ENCODE data around the gene DOK6.

DOK6 gene

DNA sequence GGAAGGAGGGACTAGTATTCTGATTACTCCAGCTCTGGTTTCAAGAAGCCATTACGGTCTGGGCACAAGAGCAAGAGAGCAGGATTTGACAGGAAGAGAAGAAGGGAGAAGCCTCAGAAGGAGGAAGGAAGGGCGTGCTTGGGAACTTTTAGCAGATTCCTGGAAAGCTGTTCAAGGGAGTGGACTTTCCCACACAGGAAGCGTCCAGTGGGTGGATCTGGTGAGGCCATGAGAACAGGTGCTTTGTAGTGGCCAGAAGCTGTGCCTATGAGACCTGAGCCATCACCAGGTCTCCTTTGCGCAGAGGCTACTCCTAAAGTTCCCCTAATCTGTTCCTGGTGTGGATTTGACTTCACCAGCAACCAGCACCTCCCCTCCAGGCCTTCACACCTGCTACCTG, 484.7 kb downstream of the DOK6 start:
- TF ChIP-seq REST (IDR thresholded peaks at IDR 0.05; ENCODE audit: insufficient read depth in 1 of 2, low read depth in 2 of 2, low read length in 2 of 2) (no peak), FOXP2 (optimal IDR thresholded peaks at IDR 0.05; ENCODE audit: borderline replicate concordance, extremely low read depth, extremely low read length, insufficient read depth) (no peak), TAF1 (IDR thresholded peaks at IDR 0.05; ENCODE audit: borderline replicate concordance, insufficient read depth, low read length) (no peak), SIN3A (IDR thresholded peaks at IDR 0.05; ENCODE audit: borderline replicate concordance, insufficient read depth, low read length) (no peak), POLR2AphosphoS5 (IDR thresholded peaks at IDR 0.05; ENCODE audit: low read depth, low read length) (no peak)

DNA sequence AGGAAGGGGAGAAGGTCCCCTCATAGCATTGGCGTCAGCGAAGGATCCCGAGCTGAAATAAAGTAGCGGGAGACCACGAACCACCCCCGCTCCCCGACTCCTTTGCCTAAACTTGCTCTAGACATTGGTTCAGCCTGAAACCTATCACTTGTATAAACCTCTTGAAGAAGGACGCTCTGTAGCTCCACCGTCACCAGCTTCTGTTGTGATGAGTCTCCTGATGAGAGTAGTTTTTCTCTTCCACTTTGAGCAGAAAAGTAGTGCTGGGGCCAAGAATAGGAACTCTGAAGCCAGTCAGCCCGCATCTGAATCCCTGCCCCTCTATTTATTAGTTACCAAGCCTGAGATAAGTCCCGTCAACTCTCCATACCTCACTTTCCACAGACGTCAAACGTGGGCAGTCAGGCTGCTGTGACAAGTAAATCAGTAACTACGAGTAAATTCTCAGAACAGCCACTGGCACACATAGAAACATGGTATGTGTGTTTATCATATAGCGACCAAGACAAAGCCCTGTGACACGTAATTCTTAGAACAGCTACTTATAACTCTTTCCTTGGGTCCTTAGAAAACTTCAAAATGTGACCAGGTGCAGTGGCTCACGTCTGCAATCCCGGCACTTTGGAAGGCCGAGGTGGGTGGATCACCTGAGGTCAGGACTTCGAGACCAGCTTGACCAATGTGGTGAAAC, 485.3 kb downstream of the DOK6 start:
- no peak for TF ChIP-seq REST (IDR thresholded peaks at IDR 0.05; ENCODE audit: insufficient read depth in 1 of 2, low read depth in 2 of 2, low read length in 2 of 2)
- TF ChIP-seq FOXP2 (optimal IDR thresholded peaks at IDR 0.05; ENCODE audit: borderline replicate concordance, extremely low read depth, extremely low read length, insufficient read depth), result no peak
- no peak for TF ChIP-seq SIN3A (IDR thresholded peaks at IDR 0.05; ENCODE audit: borderline replicate concordance, insufficient read depth, low read length)
- TF ChIP-seq POLR2AphosphoS5 (IDR thresholded peaks at IDR 0.05; ENCODE audit: low read depth, low read length), result no peak
- no peak for TF ChIP-seq TAF1 (IDR thresholded peaks at IDR 0.05; ENCODE audit: borderline replicate concordance, insufficient read depth, low read length)

- TF ChIP-seq TAF1 (IDR thresholded peaks at IDR 0.05; ENCODE audit: borderline replicate concordance, insufficient read depth, low read length), result no peak
- TF ChIP-seq SIN3A (IDR thresholded peaks at IDR 0.05; ENCODE audit: borderline replicate concordance, insufficient read depth, low read length), result no peak
Observed at GRCh38 chr18:69887256-69887655, 486.6 kb downstream of the DOK6 start.

GRCh38 chr18:69889009-69889408, 488.3 kb downstream of the DOK6 start:
- TF ChIP-seq REST (IDR thresholded peaks at IDR 0.05; ENCODE audit: insufficient read depth in 1 of 2, low read depth in 2 of 2, low read length in 2 of 2) (no peak), TAF1 (IDR thresholded peaks at IDR 0.05; ENCODE audit: borderline replicate concordance, insufficient read depth, low read length) (no peak), FOXP2 (optimal IDR thresholded peaks at IDR 0.05; ENCODE audit: borderline replicate concordance, extremely low read depth, extremely low read length, insufficient read depth) (no peak), SIN3A (IDR thresholded peaks at IDR 0.05; ENCODE audit: borderline replicate concordance, insufficient read depth, low read length) (no peak), POLR2AphosphoS5 (IDR thresholded peaks at IDR 0.05; ENCODE audit: low read depth, low read length) (no peak)

DNA sequence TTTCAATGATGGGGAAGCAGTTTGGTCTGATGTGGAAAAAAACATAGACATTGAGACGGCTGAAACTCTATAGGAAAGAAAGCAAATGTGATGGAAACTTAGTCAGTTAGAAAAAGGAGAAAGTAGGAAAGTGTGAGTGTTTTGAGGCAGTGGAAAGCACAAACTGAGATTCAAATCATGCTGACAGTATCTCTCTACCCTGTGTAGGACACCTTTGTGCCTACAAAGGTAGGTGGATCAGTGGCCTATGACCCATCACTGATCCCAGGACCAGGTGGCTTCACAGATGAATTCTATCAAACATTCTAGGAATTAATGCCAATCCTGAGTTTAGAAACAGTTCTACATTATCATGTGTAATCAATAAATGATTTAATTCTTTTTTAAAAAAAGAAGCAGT, 489.9 kb downstream of the DOK6 start:
- TF ChIP-seq POLR2AphosphoS5 (IDR thresholded peaks at IDR 0.05; ENCODE audit: low read depth, low read length) (no peak), FOXP2 (optimal IDR thresholded peaks at IDR 0.05; ENCODE audit: borderline replicate concordance, extremely low read depth, extremely low read length, insufficient read depth) (no peak), REST (IDR thresholded peaks at IDR 0.05; ENCODE audit: insufficient read depth in 1 of 2, low read depth in 2 of 2, low read length in 2 of 2) (no peak), TAF1 (IDR thresholded peaks at IDR 0.05; ENCODE audit: borderline replicate concordance, insufficient read depth, low read length) (no peak), SIN3A (IDR thresholded peaks at IDR 0.05; ENCODE audit: borderline replicate concordance, insufficient read depth, low read length) (no peak)

Data from PFSK-1 (cell line).